Urothelium cell line (cell line): ENCODE measurements around the gene PRKRIP1.
A peak's percentile ranks its signal among the peaks of the same experiment; 100 is the strongest.
"Not testable (repeated sequence)": the region's sequence is repeated elsewhere in the genome, so short reads cannot be mapped to it uniquely, and the experiment has no call there.

ENCODE experiments used
- DNase-seq: peaks from one replicate; pipeline ENCODE4 v3.0.0; 2011; ENCODE audit warnings: low spot score, mixed read lengths
- FAIRE-seq: peaks from 2 replicates; lab custom pipeline; 2011; peaks lifted over from hg19 to GRCh38; lab: Jason Lieb, UNC

The PRKRIP1 gene

DNA sequence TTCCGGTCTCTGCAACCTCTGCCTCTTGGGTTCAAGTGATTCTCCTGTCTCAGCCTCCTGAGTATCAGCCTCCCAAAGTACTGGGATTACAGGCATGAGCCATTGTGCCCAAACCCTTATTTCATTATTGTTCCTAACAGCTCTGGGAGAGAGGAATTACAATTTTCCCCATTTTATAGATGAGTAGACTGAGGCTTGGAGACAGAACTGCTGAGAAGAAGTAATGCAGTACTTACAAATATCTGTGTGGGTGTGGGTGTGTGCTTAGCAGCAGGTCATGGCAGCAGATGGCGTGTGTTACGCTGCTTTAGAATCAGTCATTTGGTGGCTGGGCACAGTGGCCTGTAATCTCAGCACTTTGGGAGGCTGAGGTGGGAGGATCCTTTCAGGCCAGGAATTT is 7.4 kb downstream of the PRKRIP1 start:
- DNase-seq (no peak), FAIRE-seq (no peak)

DNA sequence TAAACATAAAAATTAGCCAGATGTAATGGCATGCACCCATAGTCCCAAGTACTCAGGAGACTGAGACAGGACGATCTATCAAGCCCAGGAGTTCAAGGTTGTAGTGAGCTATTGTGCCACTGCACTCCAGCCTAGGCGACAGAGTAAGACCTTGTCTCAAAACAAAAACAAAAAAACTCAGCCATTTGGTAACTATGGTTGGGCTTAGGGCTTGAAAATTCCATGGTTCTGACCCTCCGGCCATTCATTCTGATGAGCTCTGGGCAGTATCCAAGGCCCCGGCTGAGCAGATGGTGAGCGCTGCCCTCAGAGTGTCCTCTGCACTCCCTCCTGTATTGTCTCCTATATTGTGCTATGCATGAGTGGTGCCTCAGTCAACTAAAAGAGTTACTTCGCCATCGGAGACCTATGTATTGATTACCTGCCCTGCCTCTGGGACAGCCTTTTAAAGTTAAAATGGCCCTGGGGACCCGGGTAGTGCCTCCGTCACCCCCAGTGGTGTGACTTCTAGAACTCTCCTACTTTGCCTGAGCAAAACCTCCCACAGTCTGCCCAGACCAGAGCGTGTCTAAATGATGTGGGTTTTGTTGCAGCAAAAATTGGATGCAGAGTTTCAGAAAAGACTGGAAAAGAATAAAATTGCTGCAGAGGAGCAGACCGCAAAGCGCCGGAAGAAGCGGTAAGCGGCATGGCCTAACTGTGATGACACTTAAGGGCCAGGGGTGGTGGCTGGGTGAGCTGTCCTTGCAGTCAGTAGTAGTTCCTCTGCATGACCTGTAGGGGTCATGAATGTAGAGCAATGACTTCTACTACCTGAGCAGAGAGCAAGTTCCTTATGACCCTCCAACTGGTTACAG is 8.1 kb downstream of the PRKRIP1 start:
- FAIRE-seq = no peak
- DNase-seq = peak; percentile 80

DNA sequence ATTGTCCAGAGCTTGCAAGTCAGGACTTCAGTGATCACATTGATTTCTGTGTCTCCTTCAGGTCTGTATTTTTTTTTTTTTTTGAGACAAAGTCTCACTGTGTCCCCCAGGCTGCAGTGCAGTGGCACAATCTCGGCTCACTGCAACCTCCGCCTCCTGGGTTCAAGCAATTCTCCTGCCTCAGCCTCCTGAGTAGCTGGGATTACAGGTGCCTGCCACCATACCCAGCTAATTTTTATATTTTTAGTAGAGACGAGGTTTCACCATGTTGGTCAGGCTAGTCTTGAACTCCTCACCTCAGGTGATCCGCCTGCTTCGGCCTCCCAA is 8.7 kb downstream of the PRKRIP1 start:
- DNase-seq, FAIRE-seq: not testable (repeated sequence)

DNA sequence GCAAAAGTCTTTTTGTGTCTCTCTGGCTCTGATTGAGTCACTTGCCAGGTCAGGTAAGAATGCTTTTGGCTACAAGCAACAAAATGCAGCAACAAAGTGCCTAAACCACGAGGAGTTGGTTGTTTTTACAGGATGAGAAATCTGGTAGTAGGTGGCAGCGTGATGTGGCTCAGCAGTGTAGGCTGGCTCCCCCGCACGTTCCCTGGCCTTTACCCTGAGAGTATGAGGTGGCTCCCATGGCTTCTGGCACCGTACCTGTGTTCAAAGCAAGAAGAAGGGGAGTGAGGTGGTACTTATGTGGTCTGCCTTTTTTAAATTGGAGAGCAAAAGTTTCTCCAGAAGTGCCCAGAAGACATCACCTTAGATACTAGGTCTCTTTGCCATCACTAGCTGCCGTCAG is 11.7 kb downstream of the PRKRIP1 start:
- FAIRE-seq (no peak), DNase-seq (no peak)

DNA sequence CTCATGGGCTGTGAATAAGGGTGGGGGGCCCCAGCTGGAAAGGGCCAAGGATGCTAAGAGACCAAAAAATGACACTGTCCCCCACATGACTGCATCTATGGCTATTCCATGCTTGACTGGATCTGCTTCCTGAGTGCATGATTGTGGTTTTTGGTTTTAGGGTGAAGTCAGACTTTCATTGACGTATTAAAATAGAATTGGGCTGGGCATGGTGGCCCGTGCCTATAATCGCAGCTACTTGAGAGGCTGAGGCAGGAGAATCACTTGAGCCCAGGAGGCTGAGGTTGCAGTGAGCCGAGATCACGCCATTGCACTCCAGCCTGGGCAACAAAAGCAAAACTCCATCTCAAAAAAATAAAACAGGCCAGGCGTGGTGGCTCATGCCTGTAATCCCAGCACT is 12.4 kb downstream of the PRKRIP1 start:
- FAIRE-seq = not testable (repeated sequence)

DNA sequence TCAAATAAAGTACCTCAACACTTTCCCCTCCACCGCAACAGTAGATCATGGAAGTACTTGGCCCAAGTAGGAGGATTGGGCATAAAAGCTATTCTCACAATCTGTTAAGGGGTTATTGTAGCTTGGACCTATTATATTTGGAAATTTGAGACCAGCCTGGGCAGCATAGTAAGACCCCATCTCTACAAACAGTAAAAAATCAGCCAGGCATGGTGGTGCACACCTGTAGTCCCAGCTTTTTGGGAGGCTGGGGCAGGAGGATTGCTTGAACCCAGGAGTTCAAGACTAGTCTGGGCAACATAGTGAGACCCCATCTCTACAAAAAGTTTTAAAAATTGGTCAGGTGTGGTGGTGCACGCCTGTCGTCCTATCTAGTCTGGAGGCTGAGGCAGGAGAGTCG is 13.2 kb downstream of the PRKRIP1 start:
- DNase-seq = no peak
- FAIRE-seq = no peak

More for the DNA sequence above, 12.4 kb downstream of the PRKRIP1 start:
- DNase-seq = not testable (repeated sequence)

DNA sequence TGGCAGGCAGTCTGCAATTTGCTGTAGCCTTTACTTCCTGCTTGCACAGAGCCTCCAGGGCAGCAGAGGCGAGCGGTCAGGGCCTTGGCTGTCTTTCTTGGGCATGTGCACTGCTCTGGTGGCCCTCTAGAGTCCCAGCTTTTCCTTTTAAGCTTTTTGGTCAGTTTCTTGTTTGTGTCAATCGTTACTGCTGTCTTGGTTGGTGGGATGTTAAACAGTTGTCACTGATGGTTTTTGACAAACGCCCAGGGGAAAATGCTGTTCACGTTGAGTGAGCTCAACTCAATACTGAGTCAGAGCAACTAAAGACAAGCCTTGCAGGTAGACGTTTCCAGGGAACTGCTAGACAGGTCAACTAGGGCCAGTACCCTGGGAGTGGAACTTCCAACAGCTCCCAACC is 14.0 kb downstream of the PRKRIP1 start:
- DNase-seq (no peak), FAIRE-seq (no peak)

DNA sequence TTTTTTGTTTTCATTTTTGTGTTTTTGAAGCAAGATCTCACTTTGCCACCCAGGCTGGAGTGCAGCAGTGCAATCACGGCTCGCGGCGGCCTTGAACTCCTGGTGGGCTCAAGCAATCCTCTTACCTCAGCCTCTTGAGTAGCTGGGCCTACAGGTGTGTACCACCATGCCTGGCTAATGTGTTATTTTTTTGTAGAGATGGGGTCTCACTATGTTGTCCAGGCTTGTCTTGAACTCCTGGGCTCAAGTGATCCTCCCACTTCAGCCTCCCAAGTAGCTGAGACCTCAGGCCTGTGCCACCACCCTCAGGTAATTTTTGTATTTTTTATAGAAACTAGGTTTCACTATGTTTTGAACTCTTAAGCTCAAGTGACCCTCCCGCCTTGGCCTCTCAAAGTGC is 14.8 kb downstream of the PRKRIP1 start:
- no peak for DNase-seq
- FAIRE-seq = no peak

DNA sequence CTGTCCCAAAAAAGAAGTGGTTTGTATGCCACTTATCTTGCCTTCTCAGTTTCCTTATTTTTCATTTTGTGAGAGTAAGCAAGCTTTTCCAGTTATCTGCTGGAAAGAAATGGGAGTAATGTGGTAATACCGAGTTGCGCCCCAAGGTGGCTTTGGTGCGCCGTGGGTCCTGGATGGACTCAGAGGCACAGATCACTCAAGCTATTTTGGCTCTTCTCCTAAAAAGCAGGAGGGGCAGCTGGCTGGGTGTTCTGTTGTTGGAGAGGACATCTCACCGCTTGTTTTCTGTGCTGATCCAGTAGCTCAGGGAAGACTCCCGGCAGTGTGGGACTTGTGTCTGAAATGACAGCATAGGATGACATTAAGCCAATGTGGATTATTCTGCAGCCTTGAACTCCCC is 16.4 kb downstream of the PRKRIP1 start:
- DNase-seq = no peak
- FAIRE-seq = no peak

DNA sequence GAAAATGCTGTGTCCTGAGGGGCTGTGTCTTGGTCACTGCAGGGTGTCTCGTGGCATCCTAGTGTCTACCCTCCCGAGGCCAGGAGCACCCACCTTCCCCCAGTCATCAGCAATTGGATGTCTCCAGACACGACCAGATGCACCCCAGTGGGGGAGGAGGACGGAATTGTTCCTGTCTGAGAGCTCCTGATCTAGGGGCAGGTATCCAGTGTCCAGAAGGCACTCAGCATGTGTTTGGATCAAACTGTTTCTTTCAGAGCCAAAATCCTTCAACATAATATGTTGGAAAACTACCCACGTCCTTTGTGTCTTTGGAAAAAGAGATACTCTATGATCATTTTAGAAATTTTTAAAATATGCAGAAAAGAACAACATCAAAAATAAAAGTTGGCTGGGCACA is 16.9 kb downstream of the PRKRIP1 start:
- DNase-seq (no peak), FAIRE-seq (no peak)

DNA sequence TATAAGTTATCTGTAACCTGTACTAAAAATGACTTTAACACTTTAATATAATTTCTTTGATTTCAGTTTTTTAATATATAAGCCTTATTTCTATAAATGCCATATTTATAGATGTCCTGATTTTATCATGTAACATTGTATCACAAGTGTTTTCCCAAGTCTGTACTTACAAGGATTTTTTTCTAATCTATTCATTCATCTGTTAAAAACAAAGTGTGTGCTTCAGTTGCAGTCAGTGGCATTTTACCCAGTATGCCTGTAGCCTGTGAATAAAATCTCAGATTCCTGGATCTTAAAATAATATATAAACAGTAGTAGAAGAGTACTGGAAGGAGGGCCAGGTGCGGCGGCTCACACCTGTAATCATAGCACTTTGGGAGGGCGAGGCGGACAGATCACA is 17.4 kb downstream of the PRKRIP1 start:
- FAIRE-seq (no peak), DNase-seq (no peak)

DNA sequence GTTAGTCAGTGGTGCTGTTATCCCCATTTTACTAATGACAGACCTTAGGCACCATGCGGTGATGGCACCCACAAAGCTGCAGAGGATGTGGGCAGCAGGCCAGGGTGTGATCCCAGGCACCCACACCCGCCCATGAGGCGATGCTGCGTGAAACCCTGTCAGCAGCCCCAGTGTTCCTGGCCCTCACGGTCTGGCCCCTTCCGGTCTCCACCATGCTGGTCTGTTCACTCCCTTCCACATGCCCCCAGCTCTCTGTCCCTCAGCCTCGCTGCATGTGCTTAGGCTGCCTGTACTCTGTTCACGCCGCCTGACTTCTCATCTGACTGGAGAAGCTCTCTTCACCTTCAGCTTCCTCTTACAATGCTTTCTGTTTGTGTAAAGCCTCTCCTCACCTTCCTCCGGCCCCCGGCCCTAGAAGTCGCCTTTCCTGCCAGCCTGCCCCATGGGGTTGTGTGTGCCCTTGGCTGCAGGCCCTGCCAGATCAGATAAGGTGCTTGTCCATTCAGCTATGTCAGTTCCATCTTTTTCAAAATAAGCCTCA is 19.6 kb downstream of the PRKRIP1 start:
- no peak for FAIRE-seq
- DNase-seq = no peak

DNA sequence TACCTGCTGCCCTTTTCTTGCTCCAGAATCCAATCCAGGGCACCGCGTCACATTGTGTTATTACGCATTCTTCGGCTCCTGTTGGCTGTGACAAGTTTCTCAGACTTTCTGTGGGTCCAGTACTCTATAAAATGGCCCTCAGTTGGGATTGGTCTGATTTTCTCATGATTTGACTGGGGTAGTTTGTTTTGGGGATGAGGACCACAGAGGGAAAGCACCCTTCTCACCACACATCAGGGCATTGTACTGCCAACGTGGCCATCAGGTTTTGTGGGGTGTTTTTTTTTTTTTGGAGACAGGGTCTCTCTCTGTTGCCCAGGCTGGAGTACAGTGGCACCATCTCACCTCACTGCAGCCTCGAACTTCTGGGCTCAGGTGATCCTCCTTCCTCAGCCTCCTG is 20.2 kb downstream of the PRKRIP1 start:
- DNase-seq (no peak), FAIRE-seq (no peak)

DNA sequence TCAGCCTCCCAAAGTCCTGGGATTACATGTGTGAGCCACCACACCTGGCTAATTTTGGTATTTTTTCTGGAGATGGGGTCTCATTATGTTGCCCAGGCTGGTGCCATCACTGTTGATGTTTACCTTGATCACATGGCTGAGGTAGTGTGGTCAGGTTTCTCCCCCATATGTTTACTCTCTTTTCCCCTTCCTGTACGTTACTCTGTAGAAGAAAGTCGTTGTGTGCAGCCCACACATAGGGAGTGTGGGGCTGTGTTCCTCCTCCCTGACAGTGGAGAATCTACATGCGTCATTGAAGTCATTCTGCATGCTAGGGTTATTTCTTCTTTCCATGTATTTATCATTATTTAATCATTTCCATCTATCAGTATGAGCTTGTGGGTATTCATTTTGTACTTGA is 20.9 kb downstream of the PRKRIP1 start:
- no peak for FAIRE-seq
- DNase-seq = no peak

DNA sequence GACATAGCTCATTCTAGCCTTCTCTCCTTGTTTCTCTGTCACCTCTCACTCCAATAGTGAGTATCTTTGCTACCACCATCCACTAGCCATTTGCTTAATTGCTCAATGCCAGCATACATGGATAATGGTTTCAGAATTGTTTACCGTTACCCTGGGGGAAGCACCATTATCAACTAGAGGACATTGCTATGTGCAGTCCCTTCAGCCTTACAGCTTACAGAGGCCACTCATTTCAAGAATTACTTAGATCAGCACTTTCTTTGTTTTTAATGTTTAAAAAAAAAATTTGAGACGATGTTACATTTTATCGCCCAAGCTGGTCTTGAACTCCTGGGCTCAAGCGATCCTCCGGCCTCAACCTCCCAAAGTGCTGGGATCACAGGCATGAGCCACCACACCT is 22.4 kb downstream of the PRKRIP1 start:
- FAIRE-seq = no peak

DNA sequence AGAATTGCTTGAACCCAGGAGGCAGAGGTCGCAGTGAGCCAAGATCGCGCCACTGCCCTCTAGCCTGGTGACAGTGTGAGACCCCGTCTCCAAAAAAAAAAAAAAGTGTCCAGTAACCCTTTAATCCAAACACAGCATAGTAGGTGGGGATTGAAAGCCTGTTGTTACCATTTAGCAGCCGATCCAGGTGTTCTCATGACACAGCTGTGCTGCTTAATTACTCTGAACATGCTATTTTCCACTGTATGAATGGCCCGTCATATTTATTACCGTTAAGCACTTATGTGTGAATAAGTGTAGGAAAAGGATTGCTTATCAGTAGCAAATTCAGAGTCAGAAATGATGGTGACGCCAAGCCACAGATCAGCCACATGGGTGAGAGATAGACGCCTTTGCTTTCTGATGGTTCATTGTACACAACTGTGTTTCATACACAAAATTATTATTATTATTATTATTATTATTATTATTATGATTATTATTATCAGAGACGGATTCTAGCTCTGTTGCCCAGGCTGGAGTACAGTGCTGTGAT is 25.6 kb downstream of the PRKRIP1 start:
- FAIRE-seq (no peak), DNase-seq (no peak)

More for the DNA sequence above, 22.4 kb downstream of the PRKRIP1 start:
- no peak for DNase-seq

DNA sequence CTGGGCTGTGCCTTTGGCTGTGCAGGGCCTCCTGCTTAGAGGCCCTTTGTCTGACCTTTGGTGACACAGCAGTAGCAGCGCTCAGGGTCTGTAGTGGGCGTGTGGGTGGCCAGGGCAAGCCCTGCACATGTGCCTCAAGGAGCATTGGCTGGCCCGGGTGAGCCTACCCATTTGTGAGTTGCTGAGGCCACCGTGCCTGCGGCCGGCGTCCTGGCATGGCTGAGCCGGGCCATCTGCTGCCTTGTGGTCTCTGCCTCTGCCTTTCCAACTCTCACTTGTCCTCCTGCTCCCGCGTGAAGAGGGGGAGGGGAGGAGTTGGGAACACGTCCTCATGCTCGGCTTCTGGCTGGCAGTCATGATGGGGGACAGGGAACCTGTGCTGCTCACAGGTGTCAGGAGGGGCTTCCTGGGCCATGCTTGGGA is 28.0 kb downstream of the PRKRIP1 start:
- no peak for DNase-seq
- no peak for FAIRE-seq

DNA sequence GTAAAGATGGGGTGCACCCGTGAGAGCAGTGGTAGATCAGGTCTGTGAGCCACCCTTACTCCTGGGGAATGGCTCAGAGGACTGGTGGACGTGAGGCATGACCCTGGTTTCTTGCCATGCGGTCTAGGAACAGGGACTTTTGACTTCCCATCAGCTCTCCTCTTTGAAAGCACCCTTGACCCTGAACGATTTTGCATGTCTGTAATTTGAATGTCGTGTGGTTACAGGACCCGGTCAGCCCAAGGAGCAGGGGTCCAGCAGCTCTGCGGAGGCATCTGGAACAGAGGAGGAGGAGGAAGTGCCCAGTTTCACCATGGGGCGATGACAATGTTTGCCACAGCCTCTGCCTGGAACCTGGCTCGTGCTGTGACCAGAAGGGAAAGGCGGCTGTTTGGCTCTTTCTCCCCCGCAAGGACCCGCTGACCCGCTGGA is 28.6 kb downstream of the PRKRIP1 start:
- no peak for DNase-seq
- no peak for FAIRE-seq

DNA sequence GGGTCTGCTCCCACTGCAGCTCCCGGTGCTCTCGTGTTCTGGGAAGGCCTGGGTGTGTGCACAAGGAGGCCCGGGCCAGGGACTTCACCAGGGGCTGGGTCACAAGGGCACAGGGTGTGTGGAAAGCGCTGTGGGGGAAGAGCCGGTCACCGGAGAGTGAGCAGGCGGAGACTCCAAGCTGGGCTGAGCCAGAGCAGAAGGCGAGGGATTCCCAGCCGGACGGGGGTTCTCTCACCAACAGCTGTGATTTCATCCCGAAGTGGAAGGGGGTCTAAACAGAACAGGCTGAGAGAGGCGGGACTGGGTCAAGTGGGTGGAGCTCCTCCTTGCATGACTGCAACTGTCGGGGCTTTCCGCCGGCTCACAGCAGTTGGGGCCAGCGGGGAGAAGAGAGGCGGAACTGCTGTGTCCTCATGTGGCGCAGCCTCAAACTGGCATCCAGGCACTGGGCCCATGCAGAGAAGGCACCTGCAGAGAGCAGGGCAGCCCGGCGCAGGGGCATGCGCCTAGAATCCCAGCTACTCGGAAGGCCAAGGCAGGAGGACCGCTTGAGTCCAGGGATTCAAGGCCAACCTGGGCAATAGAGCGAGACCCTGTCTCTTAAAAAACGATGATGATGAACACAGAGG is 29.6 kb downstream of the PRKRIP1 start:
- DNase-seq (no peak), FAIRE-seq (no peak)

DNA sequence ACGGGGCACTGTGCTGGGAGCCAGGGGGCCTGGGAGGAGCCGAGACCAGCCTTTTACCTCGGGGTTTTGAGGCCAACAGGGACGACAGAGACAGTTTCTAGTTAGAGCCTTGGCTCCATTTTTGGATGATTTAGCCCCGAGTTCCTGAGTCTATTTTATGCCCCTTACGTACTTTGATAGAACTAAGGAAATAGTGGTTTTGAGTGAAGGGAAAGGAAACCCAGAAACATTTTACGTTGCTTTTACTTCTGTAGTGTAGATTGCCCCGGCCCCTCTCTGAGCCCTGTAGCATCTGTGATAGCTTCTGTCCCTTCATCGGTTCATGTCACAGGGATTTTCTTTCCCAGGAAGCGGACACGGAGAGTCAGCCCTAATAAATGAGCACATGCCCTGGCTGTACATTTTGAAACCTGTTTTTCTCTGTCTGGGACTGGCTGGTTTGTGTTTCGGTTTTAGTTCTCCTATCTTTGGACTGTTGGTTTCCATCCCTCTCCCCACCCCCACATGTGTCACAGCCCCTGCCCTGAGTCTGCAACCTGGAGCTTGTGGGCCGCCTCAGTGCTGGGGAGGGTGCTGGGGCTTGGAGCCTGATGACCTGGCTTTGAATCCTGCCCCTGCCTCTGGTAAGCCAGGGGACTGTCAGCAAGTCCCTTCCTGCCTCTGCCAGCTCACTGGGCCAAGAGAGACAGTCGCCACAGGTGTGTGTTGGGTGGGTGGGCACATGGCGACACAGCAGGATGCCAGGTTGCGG is 30.3 kb downstream of the PRKRIP1 start:
- no peak for FAIRE-seq
- DNase-seq = no peak

DNA sequence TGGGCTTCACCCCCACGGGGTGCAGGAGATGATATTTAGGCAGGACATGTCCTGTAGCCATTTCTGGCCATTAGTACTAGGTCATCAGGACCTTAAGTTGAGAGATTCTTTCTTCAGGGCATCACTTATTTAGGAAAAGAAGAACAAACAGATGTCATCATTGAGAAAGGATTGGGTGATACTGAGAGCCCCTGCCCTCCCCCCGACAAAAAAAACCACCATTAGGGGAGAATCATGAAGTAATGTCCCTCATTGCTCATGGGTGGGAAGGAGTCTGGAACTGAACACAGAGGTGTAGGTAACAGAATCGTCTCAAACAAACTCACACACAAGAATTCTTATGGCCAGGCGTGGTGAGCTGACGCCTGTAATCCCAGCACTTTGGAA is 30.8 kb downstream of the PRKRIP1 start:
- DNase-seq (no peak), FAIRE-seq (no peak)
